AG04449 (cell line): ENCODE measurements around the gene MEGF11.

Source experiments
- CTCF ChIA-PET: fragments of 350-600 bp; formaldehyde crosslinking; extraction: SDS; loops from one replicate; lab custom pipeline; 2021; ENCODE audit warnings: antibody characterized with exemption; lab: Yijun Ruan, JAX
- POLR2A ChIA-PET: fragments of 400-600, 350-600 bp; formaldehyde crosslinking; extraction: SDS; loops from one replicate; lab custom pipeline; 2020; ENCODE audit warnings: antibody characterized with exemption, inconsistent platforms; lab: Yijun Ruan, JAX
- DNase-seq: peaks from one replicate; pipeline ENCODE4 v3.0.0-alpha.2; 2010; ENCODE audit warnings: low read depth, low spot score
- H3K4me3 ChIP-seq: 2 replicates; pipeline ENCODE4 v1.5.1; 2011; ENCODE audit warnings: low read depth, mild to moderate bottlenecking, control low read depth, low read length
- TF ChIP-seq, protein P1 (sequence below): IDR thresholded peaks from one replicate; pipeline ENCODE4 v1.5.1; 2011; ENCODE audit warnings: mild to moderate bottlenecking, moderate library complexity, low read length, control low read depth, inconsistent platforms; ENCODE audit not compliant: insufficient read depth; ENCODE audit errors: missing control alignments

Gene MEGF11

GRCh38 chr15:66196602-66197001 lies 56.9 kb downstream of the MEGF11 start:
- CTCF ChIA-PET, result no interaction called here

DNA sequence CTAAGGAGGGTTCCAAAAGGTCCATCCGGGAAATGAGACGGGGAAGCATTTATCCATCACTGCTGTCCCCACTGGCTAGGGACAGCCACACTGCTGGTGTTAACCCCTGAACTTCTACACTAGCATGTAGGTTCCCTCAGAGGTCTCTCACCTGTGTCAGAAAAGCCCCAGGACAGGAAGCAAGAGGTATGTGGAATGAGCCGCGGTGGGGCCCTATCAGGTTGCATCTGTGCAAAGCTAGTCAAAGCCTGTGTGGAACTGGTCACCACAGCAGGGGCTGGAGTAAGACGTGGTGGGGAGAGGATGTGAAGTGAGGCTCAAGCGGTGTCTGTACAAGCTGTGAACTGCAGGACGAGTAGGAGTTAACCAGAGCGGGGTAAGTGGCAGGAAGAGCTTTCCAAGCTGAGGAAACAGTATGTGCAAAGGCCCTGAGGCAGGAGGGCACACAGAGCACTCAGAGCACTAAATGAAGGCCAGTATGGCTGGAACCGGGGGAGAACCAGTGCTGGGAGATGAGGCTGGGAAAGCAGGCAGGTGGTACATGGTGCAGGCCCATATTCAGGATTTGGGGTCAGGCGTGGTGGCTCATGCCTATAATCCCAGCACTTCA lies 57.8 kb downstream of the MEGF11 start:
- ChIA-PET POLR2A (no interaction called here), CTCF (no interaction called here)
- TF ChIP-seq, protein P1, sequence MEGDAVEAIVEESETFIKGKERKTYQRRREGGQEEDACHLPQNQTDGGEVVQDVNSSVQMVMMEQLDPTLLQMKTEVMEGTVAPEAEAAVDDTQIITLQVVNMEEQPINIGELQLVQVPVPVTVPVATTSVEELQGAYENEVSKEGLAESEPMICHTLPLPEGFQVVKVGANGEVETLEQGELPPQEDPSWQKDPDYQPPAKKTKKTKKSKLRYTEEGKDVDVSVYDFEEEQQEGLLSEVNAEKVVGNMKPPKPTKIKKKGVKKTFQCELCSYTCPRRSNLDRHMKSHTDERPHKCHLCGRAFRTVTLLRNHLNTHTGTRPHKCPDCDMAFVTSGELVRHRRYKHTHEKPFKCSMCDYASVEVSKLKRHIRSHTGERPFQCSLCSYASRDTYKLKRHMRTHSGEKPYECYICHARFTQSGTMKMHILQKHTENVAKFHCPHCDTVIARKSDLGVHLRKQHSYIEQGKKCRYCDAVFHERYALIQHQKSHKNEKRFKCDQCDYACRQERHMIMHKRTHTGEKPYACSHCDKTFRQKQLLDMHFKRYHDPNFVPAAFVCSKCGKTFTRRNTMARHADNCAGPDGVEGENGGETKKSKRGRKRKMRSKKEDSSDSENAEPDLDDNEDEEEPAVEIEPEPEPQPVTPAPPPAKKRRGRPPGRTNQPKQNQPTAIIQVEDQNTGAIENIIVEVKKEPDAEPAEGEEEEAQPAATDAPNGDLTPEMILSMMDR, result no peak
- no peak for DNase-seq
- H3K4me3 ChIP-seq, result no peak overlapping the region

More at GRCh38 chr15:66196602-66197001, 56.9 kb downstream of the MEGF11 start:
- POLR2A ChIA-PET, result no interaction called here
- no peak overlapping the region for H3K4me3 ChIP-seq
- TF ChIP-seq, protein P1, result no peak
- DNase-seq, result no peak

- POLR2A ChIA-PET, result no interaction called here
- no peak for DNase-seq
- no peak overlapping the region for H3K4me3 ChIP-seq
- TF ChIP-seq, protein P1, result no peak
- CTCF ChIA-PET, result interaction anchor here (0.9 to 1.4 kb wide), 2 partner anchors 12 to 278 kb away, joined by 3 to 4 read pairs; no protein-coding TSS in a partner anchor
Observed at GRCh38 chr15:66193066-66193465, 60.5 kb downstream of the MEGF11 start.

- CTCF ChIA-PET, result interaction anchor here (1.0 to 1.2 kb wide), 4 partner anchors 10 to 274 kb away, joined by 3 to 5 read pairs (median 4); no protein-coding TSS in a partner anchor
- DNase-seq, result no peak
- TF ChIP-seq, protein P1, result no peak
- H3K4me3 ChIP-seq, result no peak overlapping the region
- POLR2A ChIA-PET, result no interaction called here
Observed at GRCh38 chr15:66190746-66191145, 62.8 kb downstream of the MEGF11 start.

- H3K4me3 ChIP-seq, result no peak overlapping the region
- POLR2A ChIA-PET, result no interaction called here
- TF ChIP-seq, protein P1, result no peak
- DNase-seq, result no peak
- CTCF ChIA-PET, result interaction anchor here (0.8 kb wide), 1 partner anchor 273 kb away, joined by 3 read pairs; no protein-coding TSS in a partner anchor
Observed at GRCh38 chr15:66189291-66189690, 64.3 kb downstream of the MEGF11 start.

GRCh38 chr15:66188464-66188863 lies 65.1 kb downstream of the MEGF11 start:
- CTCF ChIA-PET, result interaction anchor here (0.8 kb wide), 1 partner anchor 272 kb away, joined by 3 read pairs; no protein-coding TSS in a partner anchor
- TF ChIP-seq, protein P1, result no peak
- H3K4me3 ChIP-seq, result no peak overlapping the region
- no peak for DNase-seq
- POLR2A ChIA-PET, result no interaction called here
